Stomach (tissue), 9 donors: ENCODE measurements around the gene AAR2. TPM values are rescaled to one million over a fixed set of nuclear protein-coding genes. Genes with fewer than 3 reads are reported as not detected.
A peak's percentile ranks its signal among the peaks of the same experiment; 100 is the strongest.

Experiments
- DNase-seq, 2 donors: peaks; one replicate each; pipeline versions ENCODE4 v3.0.0 to v3.0.0-alpha.2; 2013 to 2019
- H3K27ac ChIP-seq, 5 donors: fragments of 200-600 bp in 4 of 5; sonication (generic) in 4 of 5; one replicate each; pipeline ENCODE4 v1.5.1; 2013 to 2019; ENCODE audit warnings: mild to moderate bottlenecking in 1 of 5, moderate library complexity in 1 of 5
- H3K27me3 ChIP-seq, 3 donors: fragments of 200-600 bp; sonication (generic); one replicate each; pipeline ENCODE4 v1.5.1; 2017 to 2019; ENCODE audit warnings: mixed run types in 1 of 3
- H3K36me3 ChIP-seq, 4 donors: fragments of 200-600 bp; sonication (generic); 1 replicate in 3 of 4; 2 replicates in 1 of 4; pipeline ENCODE4 v1.5.1; 2016 to 2019
- H3K4me1 ChIP-seq, 4 donors: fragments of 200-600 bp; sonication (generic); one replicate each; pipeline ENCODE4 v1.5.1; 2016 to 2019
- H3K4me3 ChIP-seq, 4 donors: fragments of 200-600 bp; sonication (generic) in 3 of 4; one replicate each; pipeline ENCODE4 v1.5.1; 2016 to 2019; ENCODE audit warnings: mild to moderate bottlenecking in 1 of 4
- H3K9me3 ChIP-seq, 4 donors: fragments of 200-600 bp; sonication (generic); one replicate each; pipeline ENCODE4 v1.5.1; 2016 to 2019
- CTCF ChIP-seq, 7 experiments: fragments of 450-650 bp in 4 of 7; fragments of 200-600 bp in 3 of 7; sonication (generic) in 3 of 7; IDR thresholded peaks; one replicate each; pipeline ENCODE4 v1.5.1; 2016 to 2019; ENCODE audit warnings: antibody characterized with exemption in 7 of 7, control low read depth in 2 of 7, mild to moderate bottlenecking in 1 of 7
- EP300 ChIP-seq: sonication (generic); formaldehyde crosslinking; IDR thresholded peaks from one replicate; pipeline ENCODE4 v1.6.1; 2017; ENCODE audit warnings: antibody characterized with exemption
- POLR2A ChIP-seq, 4 donors: fragments of 450-650 bp; IDR thresholded peaks; one replicate each; pipeline ENCODE4 v1.6.1; 2016; ENCODE audit warnings: antibody characterized with exemption in 4 of 4, control low read depth in 2 of 4, mild to moderate bottlenecking in 1 of 4, moderate library complexity in 1 of 4
- POLR2AphosphoS5 ChIP-seq, 3 donors: sonication (generic); formaldehyde crosslinking; IDR thresholded peaks; one replicate each; pipeline ENCODE4 v1.6.1; 2016; ENCODE audit warnings: antibody characterized with exemption in 3 of 3
- WGBS, 5 donors: extraction: QIAGEN DNeasy Blood & Tissue Kit in 3 of 5; methylation state at CpG; one replicate each; pipeline versions ENCODE4 v1.1.5 to v1.1.7; 2013 to 2018; 5-methylcytosine and 5-hydroxymethylcytosine counted together
- intact Hi-C: fragments of 100-400 bp; cut with DNase I; formaldehyde crosslinking; loops from one replicate; pipeline ENCODE4 v1.15.1; 2023; ENCODE audit warnings: low total_unique reads
- polyA plus RNA-seq, 3 donors: library from polyadenylated mRNA; stranded (reverse); fragments of 200-250 nt; gene quantifications; one replicate each; pipeline ENCODE4 v1.2.3, GENCODE V29; 2013
- total RNA-seq, 5 donors: library from RNA; depleted of rRNA; stranded (reverse); fragments of >200 nt; gene quantifications; one replicate each; pipeline versions ENCODE4 v1.1.0 to v1.2.3, GENCODE V29; 2014 to 2016
- donor health status: healthy with polysubstance abuse.
- donor health status: Bipolar disorder and iron deficiency.
- donor health status: healthy.

Gene AAR2
- total and polyA plus RNA-seq, 8 donors, result 4.7 to 75.6 (median 19.7) TPM

GRCh38 chr20:36268440-36269342, 32.4 kb downstream of the AAR2 start:
- Histone ChIP-seq H3K27ac (no peak overlapping the region), H3K9me3 (no peaks in the 10 kb centered on the region), H3K27me3 (peaks cover 0 to 15% (median 7%) of the 10 kb centered on the region in 3 donors), H3K4me1 (no peaks in the 10 kb centered on the region), H3K4me3 (no peak overlapping the region), H3K36me3 (no peaks in the 10 kb centered on the region)
- WGBS, 5 donors, result 56 to 81% (median 66%) methylated on average over 9 to 10 of the region's 10 CpGs
- TF ChIP-seq CTCF (IDR thresholded peaks at IDR 0.05), result no peak
- TF ChIP-seq POLR2AphosphoS5 (IDR thresholded peaks at IDR 0.05), result no peak
- TF ChIP-seq POLR2A (IDR thresholded peaks at IDR 0.05), result no peak
- TF ChIP-seq EP300, result no peak
- intact Hi-C loops, result no loop called here
- no peak for DNase-seq

GRCh38 chr20:36269507-36269906, 33.2 kb downstream of the AAR2 start:
- TF ChIP-seq POLR2A (IDR thresholded peaks at IDR 0.05) (no peak), EP300 (no peak), CTCF (IDR thresholded peaks at IDR 0.05) (no peak), POLR2AphosphoS5 (IDR thresholded peaks at IDR 0.05) (no peak)
- Histone ChIP-seq H3K27me3 (peaks cover 4 to 23% (median 15%) of the 10 kb centered on the region in 3 donors), H3K27ac (no peak overlapping the region), H3K4me3 (no peak overlapping the region), H3K36me3 (no peaks in the 10 kb centered on the region), H3K9me3 (no peaks in the 10 kb centered on the region), H3K4me1 (no peaks in the 10 kb centered on the region)
- DNase-seq, result no peak
- intact Hi-C loops, result no loop called here
- WGBS, 5 donors, result 75 to 78% (median 76%) methylated on average over 2 of the region's 2 CpGs

GRCh38 chr20:36270744-36271638, 34.7 kb downstream of the AAR2 start:
- no peak overlapping the region for H3K27ac ChIP-seq
- H3K27me3 ChIP-seq, result peaks cover 8 to 38% (median 17%) of the 10 kb centered on the region in 3 donors
- intact Hi-C loops, result no loop called here
- no peaks in the 10 kb centered on the region for H3K4me1 ChIP-seq
- TF ChIP-seq POLR2AphosphoS5 (IDR thresholded peaks at IDR 0.05), result no peak
- TF ChIP-seq POLR2A (IDR thresholded peaks at IDR 0.05), result no peak
- TF ChIP-seq CTCF (IDR thresholded peaks at IDR 0.05), result no peak
- TF ChIP-seq EP300, result no peak
- no peaks in the 10 kb centered on the region for H3K36me3 ChIP-seq
- no peak overlapping the region for H3K4me3 ChIP-seq
- no peaks in the 10 kb centered on the region for H3K9me3 ChIP-seq
- 76 to 83% (median 80%) methylated on average over 19 to 20 of the region's 20 CpGs for WGBS, 5 donors
- peak in 1 of 2 donors; percentile 37 for DNase-seq
